NOMO-1 (cell line): ENCODE measurements around the gene OR2AT4.
"Not testable (repeated sequence)": the region's sequence is repeated elsewhere in the genome, so short reads cannot be mapped to it uniquely, and the experiment has no call there.

Source experiments
- DNase-seq, 2 experiments: peaks; one replicate each; lab custom pipeline; 2025; ENCODE audit not compliant: unreplicated experiment in 2 of 2; lab: John Stamatoyannopoulos, UW

The OR2AT4 gene

GRCh38 chr11:75103380-75104026 lies 6.8 kb upstream of the OR2AT4 start:
- DNase-seq: no peak

DNA sequence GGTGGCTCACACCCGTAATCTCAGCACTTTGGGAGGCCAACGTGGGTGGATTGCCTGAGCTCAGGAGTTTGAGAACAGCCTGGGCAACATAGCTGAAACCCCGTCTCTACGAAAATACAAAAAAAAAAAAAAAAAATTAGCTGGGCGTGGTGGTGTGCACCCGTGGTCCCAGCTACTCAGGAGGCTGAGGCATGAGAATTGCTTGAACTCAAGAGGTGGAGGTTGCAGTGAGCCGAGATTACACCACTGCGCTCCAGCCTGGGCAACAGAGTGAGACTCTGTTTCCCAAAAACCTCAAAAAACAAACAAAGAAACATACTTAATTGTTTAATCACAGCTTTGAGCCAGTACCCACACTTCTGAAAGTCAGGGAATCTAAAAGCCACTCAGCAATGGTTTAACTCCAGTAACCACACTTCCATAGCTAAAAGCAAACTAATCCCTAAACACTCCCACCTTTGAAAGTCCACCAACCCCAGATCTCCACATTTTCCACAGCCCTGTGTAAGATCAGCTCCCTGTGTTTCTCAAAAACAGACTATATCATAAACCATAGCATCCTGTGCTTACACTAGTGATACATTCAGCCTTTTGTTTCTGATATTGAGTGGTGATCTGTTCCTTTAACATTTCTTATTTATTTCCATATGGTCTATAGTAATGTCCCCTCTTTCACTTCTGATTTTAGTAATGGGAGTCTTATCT lies 4.9 kb upstream of the OR2AT4 start:
- no peak for DNase-seq

DNA sequence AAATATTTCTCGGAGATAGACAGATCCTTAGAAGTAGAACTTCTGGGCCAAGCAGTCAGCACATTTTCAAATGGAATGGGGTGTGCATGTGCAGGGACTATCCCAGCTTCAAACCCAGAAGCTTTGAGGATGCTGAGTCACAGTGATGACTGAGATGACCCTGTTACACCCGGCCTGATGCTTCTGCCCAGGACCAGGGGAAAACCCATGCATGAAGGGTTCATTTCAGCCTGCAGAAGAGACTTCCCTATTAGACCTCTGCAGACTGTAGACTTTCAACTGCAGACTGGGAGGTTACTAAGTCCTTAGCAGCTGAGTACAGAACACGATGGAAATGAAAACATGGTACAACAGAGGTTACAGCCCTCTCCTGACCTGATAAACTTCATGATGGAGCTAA lies 3.6 kb upstream of the OR2AT4 start:
- DNase-seq: peak in 1 of 2 experiments; percentile 8

DNA sequence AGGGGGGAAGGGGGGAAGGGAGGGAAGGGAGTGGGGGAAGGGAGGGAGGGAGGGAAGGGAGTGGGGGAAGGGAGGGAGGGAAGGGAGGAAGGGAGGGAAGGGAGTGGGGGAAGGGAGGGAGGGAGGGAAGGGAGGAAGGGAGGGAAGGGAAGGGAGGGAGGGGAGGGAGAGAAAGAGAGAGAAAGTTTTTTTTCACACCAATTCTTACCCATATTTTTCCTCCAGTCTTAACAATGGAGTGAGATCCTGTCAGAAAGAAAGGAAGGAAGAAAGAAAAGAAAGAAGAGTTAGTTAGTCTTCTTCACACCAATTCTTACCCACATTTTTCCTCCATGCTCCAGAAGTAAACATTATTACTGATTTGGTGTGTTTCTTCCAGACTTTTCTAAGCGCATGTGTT lies 3.0 kb upstream of the OR2AT4 start:
- DNase-seq: no peak

- not testable (repeated sequence) for DNase-seq
Measured at GRCh38 chr11:75098835-75099439, 2.3 kb upstream of the OR2AT4 start.

- not testable (repeated sequence) for DNase-seq
Measured at GRCh38 chr11:75098181-75098580, 1.5 kb upstream of the OR2AT4 start.

DNA sequence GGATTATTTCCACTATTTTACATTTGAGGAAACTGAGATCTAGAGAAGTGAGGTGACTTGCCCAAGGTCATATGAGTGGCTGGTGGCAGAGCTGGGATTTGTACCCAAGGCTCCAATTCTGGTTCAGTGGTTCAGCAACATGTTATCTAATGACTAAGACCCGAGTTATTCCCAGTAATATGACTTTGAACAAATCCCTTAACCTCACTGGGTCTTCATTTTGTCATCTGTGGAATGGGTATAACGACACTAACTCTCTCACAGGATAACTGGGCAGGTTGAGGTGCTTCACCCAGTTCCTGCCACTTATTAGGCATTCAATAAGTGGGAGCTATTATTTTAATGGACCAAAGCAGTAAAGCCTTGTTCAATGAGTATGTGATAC lies 489 bp upstream of the OR2AT4 start:
- DNase-seq: no peak

DNA sequence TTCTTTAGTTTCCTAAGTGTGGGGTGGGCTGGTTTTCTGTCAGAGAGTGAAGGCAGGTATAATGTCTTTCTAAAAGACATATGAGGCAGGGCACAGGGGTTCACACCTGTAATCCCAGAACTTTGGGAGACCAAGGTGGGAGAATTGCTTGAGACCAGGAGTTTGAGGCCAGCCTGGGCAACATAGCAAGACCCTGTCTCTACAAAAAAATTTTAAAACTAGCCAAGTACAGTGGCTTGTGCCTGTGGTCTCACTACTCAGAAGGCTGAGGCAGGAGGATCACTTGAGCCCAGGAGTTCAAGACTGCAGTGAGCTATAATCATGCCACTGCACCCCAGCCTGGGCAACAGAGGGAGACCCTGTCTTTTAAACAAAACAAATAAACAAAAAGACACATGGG lies 2.3 kb downstream of the OR2AT4 start:
- not testable (repeated sequence) for DNase-seq

GRCh38 chr11:75090671-75091177 lies 6.0 kb downstream of the OR2AT4 start:
- DNase-seq: no peak

- no peak for DNase-seq
Measured at GRCh38 chr11:75087319-75088305, 9.1 kb downstream of the OR2AT4 start.

DNA sequence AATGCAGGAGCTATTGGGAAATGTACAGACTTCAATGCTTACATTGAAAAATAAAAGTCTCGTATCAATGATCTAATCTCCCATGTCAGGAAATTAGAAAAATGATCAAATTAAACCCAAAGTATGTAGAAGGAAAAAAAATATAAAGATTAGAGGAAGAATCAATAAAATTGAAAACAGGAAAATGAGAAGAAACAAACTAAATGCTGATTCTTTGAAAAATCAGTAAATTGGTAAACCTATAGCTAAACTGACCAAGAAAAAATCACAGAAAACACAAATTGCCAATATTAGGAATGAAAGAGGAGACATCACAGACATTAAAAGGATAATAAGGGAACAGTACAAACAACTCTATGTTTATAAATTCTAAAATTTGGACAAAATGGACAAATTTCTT lies 11.8 kb downstream of the OR2AT4 start:
- DNase-seq: no peak

DNA sequence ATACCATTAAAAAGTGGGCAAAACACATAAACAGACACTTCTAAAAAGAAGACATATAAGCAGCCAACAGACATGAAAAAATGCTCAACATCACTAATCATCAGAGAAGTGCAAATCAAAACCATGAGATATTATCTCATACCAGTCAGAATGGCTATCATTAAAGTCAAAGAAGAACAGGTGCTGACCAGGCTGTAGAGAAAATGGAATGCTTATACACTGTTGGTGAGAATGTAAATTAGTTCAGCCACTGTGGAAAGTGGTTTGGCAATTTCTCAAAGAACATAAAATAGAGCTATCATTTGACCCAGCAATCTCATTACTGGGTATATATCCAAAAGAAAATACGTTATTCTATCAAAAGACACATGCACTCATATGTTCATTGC lies 13.5 kb downstream of the OR2AT4 start:
- no peak for DNase-seq

GRCh38 chr11:75082601-75083216 lies 14.0 kb downstream of the OR2AT4 start:
- DNase-seq: no peak

GRCh38 chr11:75079546-75079945 lies 17.1 kb downstream of the OR2AT4 start:
- DNase-seq: no peak

- no peak for DNase-seq
Measured at GRCh38 chr11:75078233-75078632, 18.4 kb downstream of the OR2AT4 start.

- DNase-seq: no peak
Measured at GRCh38 chr11:75077316-75077715, 19.4 kb downstream of the OR2AT4 start.

- no peak for DNase-seq
Measured at GRCh38 chr11:75076671-75077070, 20.0 kb downstream of the OR2AT4 start.

DNA sequence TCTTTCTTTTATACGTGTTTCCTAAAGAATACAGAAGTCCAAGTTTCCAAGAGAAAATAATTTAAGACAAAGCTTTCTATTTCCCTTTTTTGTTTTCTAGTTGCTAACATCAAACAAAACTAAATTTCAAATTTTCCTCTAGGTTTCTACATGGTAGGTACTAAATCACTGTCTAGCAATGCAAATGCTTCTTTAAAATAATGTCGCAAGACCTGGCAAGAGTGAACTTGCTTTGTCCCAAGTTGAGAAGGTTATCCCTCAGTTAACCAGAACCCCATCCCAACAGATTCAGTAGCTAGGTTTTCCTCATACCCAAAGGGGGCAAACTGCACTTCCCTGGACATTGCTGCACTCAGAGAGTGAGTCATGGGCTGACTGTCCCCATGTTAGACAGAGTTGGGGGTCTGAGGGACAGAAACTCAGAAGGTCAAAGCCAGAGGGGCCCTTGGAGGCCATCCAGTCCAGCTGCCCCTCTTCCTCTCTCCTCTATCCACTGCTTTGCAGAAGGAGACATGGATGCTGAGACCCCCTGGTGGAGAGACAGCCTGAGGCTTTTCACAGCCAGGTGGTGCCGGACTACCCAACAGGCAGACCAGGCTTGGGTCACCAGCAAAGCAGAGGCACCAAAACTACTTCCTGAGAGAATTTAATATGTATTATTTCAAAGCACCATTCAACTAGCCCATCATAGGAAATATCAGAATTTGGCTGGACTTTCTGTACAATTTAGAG lies 23.1 kb downstream of the OR2AT4 start:
- no peak for DNase-seq

DNA sequence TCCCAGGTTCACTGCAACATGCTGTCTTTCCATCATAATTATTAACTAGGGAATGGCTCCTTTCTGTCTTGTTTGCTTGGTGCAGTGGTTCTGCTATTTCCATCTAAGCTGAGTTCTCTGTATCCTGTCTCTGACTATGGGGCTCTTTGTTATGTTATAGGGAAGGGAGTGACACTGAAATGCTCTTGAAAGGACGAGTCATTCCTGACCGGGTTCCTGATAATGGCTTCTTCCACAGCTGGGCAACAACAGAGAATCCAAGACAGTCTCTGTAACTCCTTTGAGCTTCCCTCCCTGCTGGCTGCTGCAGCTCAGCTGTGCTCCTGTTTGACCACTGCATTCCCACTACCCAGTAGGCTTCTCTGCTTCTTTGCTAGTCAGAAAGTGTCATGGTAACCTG lies 24.1 kb downstream of the OR2AT4 start:
- DNase-seq: no peak

- no peak for DNase-seq
Measured at GRCh38 chr11:75069473-75069872, 27.2 kb downstream of the OR2AT4 start.
